SK-N-SH (cell line): ENCODE data around the gene POU3F3. TPM values are rescaled to one million over a fixed set of nuclear protein-coding genes. Genes with fewer than 3 reads are reported as not detected.

ENCODE experiments used
- CTCF ChIA-PET: fragments of 300-600, 350-600 bp; formaldehyde crosslinking; extraction: SDS; loops from one replicate; lab custom pipeline; 2021; lab: Yijun Ruan, JAX
- POLR2A ChIA-PET: fragments of 350-600 bp; sonication (Branson Sonifier 250); formaldehyde crosslinking; extraction: SDS; loops from one replicate; lab custom pipeline; 2020; ENCODE audit warnings: antibody characterized with exemption, inconsistent platforms; lab: Yijun Ruan, JAX
- DNase-seq: peaks from one replicate; pipeline ENCODE4 v3.0.0; 2012
- H2AFZ ChIP-seq: fragments of 200-600 bp; sonication (generic); 2 replicates; pipeline ENCODE4 v1.8.1; 2016; ENCODE audit warnings: antibody characterized with exemption, mild to moderate bottlenecking, low read depth
- H3F3A ChIP-seq: fragments of 200-600 bp; sonication (generic); replicated peaks from 2 replicates; pipeline ENCODE3; 2016; ENCODE audit warnings: antibody characterized with exemption, mild to moderate bottlenecking; ENCODE audit not compliant: insufficient read depth
- H3K27ac ChIP-seq, 2 experiments: fragments of 200-500 bp in 1 of 2; fragments of 200-600 bp in 1 of 2; sonication (Bioruptor generic) in 1 of 2; sonication (generic), shearing (Covaris generic) in 1 of 2; 2 replicates each; pipeline versions ENCODE4 v1.5.1 to v1.6.1; 2014 to 2016; ENCODE audit warnings: low read depth in 2 of 2, inconsistent platforms in 1 of 2, low read length in 1 of 2, mild to moderate bottlenecking in 1 of 2, mixed read lengths in 1 of 2
- H3K27me3 ChIP-seq: fragments of 200-600 bp; sonication (generic), shearing (Covaris generic); 2 replicates; pipeline ENCODE4 v1.6.1; 2016; ENCODE audit warnings: mixed run types; ENCODE audit not compliant: insufficient read depth
- H3K36me3 ChIP-seq, 2 experiments: fragments of 200-500 bp in 1 of 2; fragments of 200-600 bp in 1 of 2; sonication (Bioruptor generic) in 1 of 2; sonication (generic) in 1 of 2; replicated peaks in 1 of 2; 2 replicates each; pipeline versions ENCODE3 to v1.5.1; 2014 to 2016; ENCODE audit warnings: low read length in 1 of 2, mild to moderate bottlenecking in 1 of 2; ENCODE audit not compliant: insufficient read depth in 2 of 2, control insufficient read depth in 1 of 2
- H3K4me1 ChIP-seq, 2 experiments: fragments of 200-500 bp in 1 of 2; fragments of 200-600 bp in 1 of 2; sonication (Bioruptor generic) in 1 of 2; sonication (generic), shearing (Covaris generic) in 1 of 2; 2 replicates each; pipeline versions ENCODE4 v1.5.1 to v1.6.1; 2014 to 2016; ENCODE audit warnings: low read depth in 1 of 2, low read length in 1 of 2, mixed run types in 1 of 2; ENCODE audit not compliant: insufficient read depth in 2 of 2, control insufficient read depth in 1 of 2
- H3K4me2 ChIP-seq: fragments of 200-600 bp; sonication (generic), shearing (Covaris generic); 2 replicates; pipeline ENCODE4 v1.6.1; 2017; ENCODE audit warnings: mixed run types
- H3K4me3 ChIP-seq, 2 experiments: fragments of 200-500 bp in 1 of 2; fragments of 200-600 bp in 1 of 2; sonication (Bioruptor generic) in 1 of 2; sonication (generic), shearing (Covaris generic) in 1 of 2; 2 replicates each; pipeline versions ENCODE4 v1.5.1 to v1.8.1; 2014 to 2016; ENCODE audit warnings: low read depth in 2 of 2, inconsistent platforms in 1 of 2, low read length in 1 of 2, mild to moderate bottlenecking in 1 of 2, mixed read lengths in 1 of 2, moderate library complexity in 1 of 2
- H3K79me2 ChIP-seq: fragments of 200-600 bp; sonication (generic); 2 replicates; pipeline ENCODE4 v1.8.1; 2017; ENCODE audit warnings: mild to moderate bottlenecking; ENCODE audit not compliant: insufficient read depth
- H3K9ac ChIP-seq: fragments of 200-600 bp; sonication (generic); 2 replicates; pipeline ENCODE4 v1.6.1; 2017; ENCODE audit warnings: mixed run types
- H3K9me2 ChIP-seq: fragments of 200-600 bp; sonication (generic); 2 replicates; pipeline ENCODE4 v1.6.1; 2017; ENCODE audit warnings: mixed run types
- H3K9me3 ChIP-seq: fragments of 200-600 bp; sonication (generic); 2 replicates; pipeline ENCODE4 v1.6.1; 2017; ENCODE audit warnings: mixed run types, mild to moderate bottlenecking, moderate library complexity
- H4K20me1 ChIP-seq: fragments of 200-600 bp; sonication (generic); 2 replicates; pipeline ENCODE4 v1.6.1; 2017; ENCODE audit warnings: mild to moderate bottlenecking, mixed run types; ENCODE audit not compliant: insufficient read depth
- ELF1 ChIP-seq: IDR thresholded peaks from 2 replicates; pipeline ENCODE4 v1.4.0; 2012
- FOSL2 ChIP-seq: IDR thresholded peaks from 2 replicates; pipeline ENCODE4 v1.4.0; 2012; ENCODE audit warnings: low read depth, mild to moderate bottlenecking, moderate library complexity, borderline replicate concordance
- FOXM1 ChIP-seq: IDR thresholded peaks from 2 replicates; pipeline ENCODE4 v1.4.0; 2012; ENCODE audit warnings: low read depth, mild to moderate bottlenecking
- GATA2 ChIP-seq: sonication (generic); formaldehyde crosslinking; IDR thresholded peaks from 2 replicates; pipeline ENCODE4 v1.5.0; 2020; ENCODE audit warnings: mild to moderate bottlenecking, missing genetic modification reagents
- JUND ChIP-seq: IDR thresholded peaks from 2 replicates; pipeline ENCODE4 v1.4.0; 2012
- MEF2A ChIP-seq: IDR thresholded peaks from 2 replicates; pipeline ENCODE4 v1.4.0; 2012; ENCODE audit warnings: low read depth, borderline replicate concordance
- MXI1 ChIP-seq: IDR thresholded peaks from 2 replicates; pipeline ENCODE4 v1.6.1; 2012; ENCODE audit warnings: mild to moderate bottlenecking, low read depth, low read length, improper control_type of control experiment
- NFIC ChIP-seq: IDR thresholded peaks from 2 replicates; pipeline ENCODE4 v1.4.0; 2012; ENCODE audit warnings: borderline replicate concordance
- SIN3A ChIP-seq: IDR thresholded peaks from 2 replicates; pipeline ENCODE4 v1.6.1; 2012; ENCODE audit warnings: low read depth, mild to moderate bottlenecking, low read length, moderate library complexity, borderline replicate concordance
- TCF12 ChIP-seq: IDR thresholded peaks from 2 replicates; pipeline ENCODE4 v1.4.0; 2012
- TEAD4 ChIP-seq: IDR thresholded peaks from 2 replicates; pipeline ENCODE4 v1.4.0; 2012; ENCODE audit warnings: mild to moderate bottlenecking, borderline replicate concordance; ENCODE audit not compliant: insufficient read depth
- WGBS: methylation state at CpG from one replicate; pipeline ENCODE4 v1.1.6; 2017; ENCODE audit warnings: low lambda C conversion rate; 5-methylcytosine and 5-hydroxymethylcytosine counted together
- polyA plus RNA-seq, 3 experiments: library from polyadenylated mRNA; depleted of rRNA; stranded (reverse); fragments of >200 nt; gene quantifications; 2 replicates each; pipeline ENCODE4 v1.2.3, GENCODE V29; 2012
- TF ChIP-seq, protein P1 (sequence below): IDR thresholded peaks from 2 replicates; pipeline ENCODE4 v1.6.1; 2012; ENCODE audit warnings: mild to moderate bottlenecking, low read depth, low read length, moderate library complexity
- TF ChIP-seq, protein P2 (sequence below): IDR thresholded peaks from 2 replicates; pipeline ENCODE4 v1.4.0; 2012; ENCODE audit warnings: low read depth
- TF ChIP-seq, protein P3 (sequence below): IDR thresholded peaks from 2 replicates; pipeline ENCODE4 v1.4.0; 2012; ENCODE audit warnings: low read depth, borderline replicate concordance
- TF ChIP-seq, protein P4 (sequence below): IDR thresholded peaks from 2 replicates; pipeline ENCODE4 v1.4.0; 2012; ENCODE audit warnings: low read depth, borderline replicate concordance
- TF ChIP-seq, protein P5 (sequence below): fragments of 200-600 bp; sonication (generic); IDR thresholded peaks from 2 replicates; pipeline ENCODE4 v1.6.1; 2017; ENCODE audit warnings: antibody characterized with exemption, mild to moderate bottlenecking, moderate library complexity
- TF ChIP-seq, protein P6 (sequence below): IDR thresholded peaks from 2 replicates; pipeline ENCODE4; 2012

POU3F3 gene
- polyA plus RNA-seq, 1 of the 3 experiments (the other 2 are of a cell fraction): not detected

DNA sequence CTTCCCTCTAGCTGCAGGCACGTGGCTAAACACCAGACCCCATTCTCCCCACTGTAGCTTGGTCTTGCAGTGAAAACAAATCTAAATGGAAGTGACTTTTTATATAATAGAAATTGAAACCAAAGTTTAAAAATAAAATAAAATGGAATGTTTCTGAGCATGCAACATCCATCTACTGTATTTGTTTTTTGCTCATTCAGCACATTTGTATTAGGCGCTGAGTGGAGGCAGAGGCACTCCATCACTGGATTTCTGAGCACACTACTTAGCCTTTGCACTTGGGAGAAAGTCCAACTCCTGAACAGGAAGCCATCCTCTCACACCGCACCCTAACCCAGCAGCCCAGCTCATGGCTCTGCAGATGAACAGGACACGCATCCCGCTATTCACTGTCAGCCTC is 37.8 kb upstream of the POU3F3 start:
- CTCF ChIA-PET: no interaction called here
- DNase-seq: no peak
- POLR2A ChIA-PET: no interaction called here

DNA sequence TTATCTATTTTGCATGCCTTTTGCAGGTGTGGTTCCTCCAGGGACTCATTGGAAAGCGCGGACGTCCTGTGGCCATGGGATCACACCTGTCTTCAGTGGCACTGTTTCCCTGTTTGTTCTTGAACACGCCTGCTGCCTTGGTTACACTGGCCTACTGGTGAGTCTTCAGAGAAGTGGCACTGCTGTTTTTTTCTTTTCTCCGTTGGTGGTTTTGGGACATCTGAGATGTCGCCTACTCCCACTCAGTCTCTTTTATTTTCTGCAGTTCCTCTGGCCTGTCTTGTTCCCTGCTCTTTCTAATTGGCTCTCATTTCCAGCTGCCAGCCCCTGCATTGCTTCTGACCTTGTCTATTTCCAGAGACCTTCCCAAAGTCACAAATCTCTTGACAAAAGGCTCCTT is 35.7 kb upstream of the POU3F3 start:
- Histone ChIP-seq H3K4me3 (no peak overlapping the region), H3K9me3 (no peaks in the 10 kb centered on the region), H3K27me3 (no peaks in the 10 kb centered on the region), H3F3A (no peaks in the 10 kb centered on the region), H3K9ac (no peak overlapping the region), H3K4me2 (no peak overlapping the region), H3K9me2 (no peaks in the 10 kb centered on the region), H3K4me1 (no peaks in the 10 kb centered on the region), H3K36me3 (no peaks in the 10 kb centered on the region), H3K27ac (no peak overlapping the region), H4K20me1 (no peaks in the 10 kb centered on the region), H3K79me2 (no peaks in the 10 kb centered on the region), H2AFZ (no peak overlapping the region)
- WGBS: 40% methylated on average over 6 of the region's 6 CpGs
- CTCF ChIA-PET: no interaction called here
- no peak for DNase-seq
- POLR2A ChIA-PET: no interaction called here
- TF ChIP-seq, protein P1, sequence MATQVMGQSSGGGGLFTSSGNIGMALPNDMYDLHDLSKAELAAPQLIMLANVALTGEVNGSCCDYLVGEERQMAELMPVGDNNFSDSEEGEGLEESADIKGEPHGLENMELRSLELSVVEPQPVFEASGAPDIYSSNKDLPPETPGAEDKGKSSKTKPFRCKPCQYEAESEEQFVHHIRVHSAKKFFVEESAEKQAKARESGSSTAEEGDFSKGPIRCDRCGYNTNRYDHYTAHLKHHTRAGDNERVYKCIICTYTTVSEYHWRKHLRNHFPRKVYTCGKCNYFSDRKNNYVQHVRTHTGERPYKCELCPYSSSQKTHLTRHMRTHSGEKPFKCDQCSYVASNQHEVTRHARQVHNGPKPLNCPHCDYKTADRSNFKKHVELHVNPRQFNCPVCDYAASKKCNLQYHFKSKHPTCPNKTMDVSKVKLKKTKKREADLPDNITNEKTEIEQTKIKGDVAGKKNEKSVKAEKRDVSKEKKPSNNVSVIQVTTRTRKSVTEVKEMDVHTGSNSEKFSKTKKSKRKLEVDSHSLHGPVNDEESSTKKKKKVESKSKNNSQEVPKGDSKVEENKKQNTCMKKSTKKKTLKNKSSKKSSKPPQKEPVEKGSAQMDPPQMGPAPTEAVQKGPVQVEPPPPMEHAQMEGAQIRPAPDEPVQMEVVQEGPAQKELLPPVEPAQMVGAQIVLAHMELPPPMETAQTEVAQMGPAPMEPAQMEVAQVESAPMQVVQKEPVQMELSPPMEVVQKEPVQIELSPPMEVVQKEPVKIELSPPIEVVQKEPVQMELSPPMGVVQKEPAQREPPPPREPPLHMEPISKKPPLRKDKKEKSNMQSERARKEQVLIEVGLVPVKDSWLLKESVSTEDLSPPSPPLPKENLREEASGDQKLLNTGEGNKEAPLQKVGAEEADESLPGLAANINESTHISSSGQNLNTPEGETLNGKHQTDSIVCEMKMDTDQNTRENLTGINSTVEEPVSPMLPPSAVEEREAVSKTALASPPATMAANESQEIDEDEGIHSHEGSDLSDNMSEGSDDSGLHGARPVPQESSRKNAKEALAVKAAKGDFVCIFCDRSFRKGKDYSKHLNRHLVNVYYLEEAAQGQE: no peak
- TF ChIP-seq MEF2A (no peak), TCF12 (no peak), NFIC (no peak), JUND (no peak), ELF1 (no peak), MXI1 (no peak), SIN3A (no peak)
- TF ChIP-seq, protein P2, sequence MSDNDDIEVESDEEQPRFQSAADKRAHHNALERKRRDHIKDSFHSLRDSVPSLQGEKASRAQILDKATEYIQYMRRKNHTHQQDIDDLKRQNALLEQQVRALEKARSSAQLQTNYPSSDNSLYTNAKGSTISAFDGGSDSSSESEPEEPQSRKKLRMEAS: no peak
- TF ChIP-seq, protein P3, sequence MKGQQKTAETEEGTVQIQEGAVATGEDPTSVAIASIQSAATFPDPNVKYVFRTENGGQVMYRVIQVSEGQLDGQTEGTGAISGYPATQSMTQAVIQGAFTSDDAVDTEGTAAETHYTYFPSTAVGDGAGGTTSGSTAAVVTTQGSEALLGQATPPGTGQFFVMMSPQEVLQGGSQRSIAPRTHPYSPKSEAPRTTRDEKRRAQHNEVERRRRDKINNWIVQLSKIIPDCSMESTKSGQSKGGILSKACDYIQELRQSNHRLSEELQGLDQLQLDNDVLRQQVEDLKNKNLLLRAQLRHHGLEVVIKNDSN: no peak

More for the DNA sequence above, 37.8 kb upstream of the POU3F3 start:
- TF ChIP-seq TEAD4 (no peak), MXI1 (no peak), FOSL2 (no peak), FOXM1 (no peak), GATA2 (CRISPR knock-in tag) (no peak)
- TF ChIP-seq, protein P4, sequence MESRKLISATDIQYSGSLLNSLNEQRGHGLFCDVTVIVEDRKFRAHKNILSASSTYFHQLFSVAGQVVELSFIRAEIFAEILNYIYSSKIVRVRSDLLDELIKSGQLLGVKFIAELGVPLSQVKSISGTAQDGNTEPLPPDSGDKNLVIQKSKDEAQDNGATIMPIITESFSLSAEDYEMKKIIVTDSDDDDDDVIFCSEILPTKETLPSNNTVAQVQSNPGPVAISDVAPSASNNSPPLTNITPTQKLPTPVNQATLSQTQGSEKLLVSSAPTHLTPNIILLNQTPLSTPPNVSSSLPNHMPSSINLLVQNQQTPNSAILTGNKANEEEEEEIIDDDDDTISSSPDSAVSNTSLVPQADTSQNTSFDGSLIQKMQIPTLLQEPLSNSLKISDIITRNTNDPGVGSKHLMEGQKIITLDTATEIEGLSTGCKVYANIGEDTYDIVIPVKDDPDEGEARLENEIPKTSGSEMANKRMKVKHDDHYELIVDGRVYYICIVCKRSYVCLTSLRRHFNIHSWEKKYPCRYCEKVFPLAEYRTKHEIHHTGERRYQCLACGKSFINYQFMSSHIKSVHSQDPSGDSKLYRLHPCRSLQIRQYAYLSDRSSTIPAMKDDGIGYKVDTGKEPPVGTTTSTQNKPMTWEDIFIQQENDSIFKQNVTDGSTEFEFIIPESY: no peak
- TF ChIP-seq, protein P5, sequence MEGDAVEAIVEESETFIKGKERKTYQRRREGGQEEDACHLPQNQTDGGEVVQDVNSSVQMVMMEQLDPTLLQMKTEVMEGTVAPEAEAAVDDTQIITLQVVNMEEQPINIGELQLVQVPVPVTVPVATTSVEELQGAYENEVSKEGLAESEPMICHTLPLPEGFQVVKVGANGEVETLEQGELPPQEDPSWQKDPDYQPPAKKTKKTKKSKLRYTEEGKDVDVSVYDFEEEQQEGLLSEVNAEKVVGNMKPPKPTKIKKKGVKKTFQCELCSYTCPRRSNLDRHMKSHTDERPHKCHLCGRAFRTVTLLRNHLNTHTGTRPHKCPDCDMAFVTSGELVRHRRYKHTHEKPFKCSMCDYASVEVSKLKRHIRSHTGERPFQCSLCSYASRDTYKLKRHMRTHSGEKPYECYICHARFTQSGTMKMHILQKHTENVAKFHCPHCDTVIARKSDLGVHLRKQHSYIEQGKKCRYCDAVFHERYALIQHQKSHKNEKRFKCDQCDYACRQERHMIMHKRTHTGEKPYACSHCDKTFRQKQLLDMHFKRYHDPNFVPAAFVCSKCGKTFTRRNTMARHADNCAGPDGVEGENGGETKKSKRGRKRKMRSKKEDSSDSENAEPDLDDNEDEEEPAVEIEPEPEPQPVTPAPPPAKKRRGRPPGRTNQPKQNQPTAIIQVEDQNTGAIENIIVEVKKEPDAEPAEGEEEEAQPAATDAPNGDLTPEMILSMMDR: no peak
- TF ChIP-seq, protein P6, sequence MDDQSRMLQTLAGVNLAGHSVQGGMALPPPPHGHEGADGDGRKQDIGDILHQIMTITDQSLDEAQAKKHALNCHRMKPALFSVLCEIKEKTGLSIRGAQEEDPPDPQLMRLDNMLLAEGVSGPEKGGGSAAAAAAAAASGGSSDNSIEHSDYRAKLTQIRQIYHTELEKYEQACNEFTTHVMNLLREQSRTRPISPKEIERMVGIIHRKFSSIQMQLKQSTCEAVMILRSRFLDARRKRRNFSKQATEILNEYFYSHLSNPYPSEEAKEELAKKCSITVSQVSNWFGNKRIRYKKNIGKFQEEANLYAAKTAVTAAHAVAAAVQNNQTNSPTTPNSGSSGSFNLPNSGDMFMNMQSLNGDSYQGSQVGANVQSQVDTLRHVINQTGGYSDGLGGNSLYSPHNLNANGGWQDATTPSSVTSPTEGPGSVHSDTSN: no peak
- TF ChIP-seq, protein P2: no peak
- TF ChIP-seq, all 33 proteins: peak for 0
- H3K4me3 ChIP-seq: no peak overlapping the region
- H2AFZ ChIP-seq: no peak overlapping the region
- H3F3A ChIP-seq: no peaks in the 10 kb centered on the region
- no peak overlapping the region for H3K27ac ChIP-seq
- no peaks in the 10 kb centered on the region for H3K9me2 ChIP-seq
- no peaks in the 10 kb centered on the region for H3K36me3 ChIP-seq
- no peaks in the 10 kb centered on the region for H3K27me3 ChIP-seq
- H3K4me2 ChIP-seq: no peak overlapping the region
- H3K9ac ChIP-seq: no peak overlapping the region
- 52% methylated on average over 4 of the region's 5 CpGs for WGBS
- no peaks in the 10 kb centered on the region for H3K4me1 ChIP-seq
- H4K20me1 ChIP-seq: no peaks in the 10 kb centered on the region
- no peaks in the 10 kb centered on the region for H3K79me2 ChIP-seq
- no peaks in the 10 kb centered on the region for H3K9me3 ChIP-seq
